DOHH2 (cell line): ENCODE measurements around the gene UNKL.

Experiments
- H3F3A ChIP-seq: fragments of 200-600 bp; sonication (generic), shearing (Covaris generic); 2 replicates; pipeline ENCODE4 v1.6.0; 2016; ENCODE audit warnings: antibody characterized with exemption, mild to moderate bottlenecking; ENCODE audit not compliant: control insufficient read depth, insufficient read depth
- H3K27ac ChIP-seq: fragments of 200-600 bp; sonication (generic); 2 replicates; pipeline ENCODE4 v1.5.1; 2014; ENCODE audit warnings: low read depth, mild to moderate bottlenecking, low read length, moderate library complexity
- H3K27me3 ChIP-seq: fragments of 200-600 bp; sonication (generic); 2 replicates; pipeline ENCODE4 v1.6.1; 2014; ENCODE audit warnings: mild to moderate bottlenecking, low read length, mixed read lengths; ENCODE audit not compliant: control insufficient read depth
- H3K36me3 ChIP-seq: fragments of 200-600 bp; sonication (generic); 2 replicates; pipeline ENCODE4 v1.6.1; 2014; ENCODE audit warnings: mild to moderate bottlenecking, low read length, moderate library complexity, mixed read lengths; ENCODE audit not compliant: control insufficient read depth
- H3K4me1 ChIP-seq: fragments of 200-600 bp; sonication (generic); 2 replicates; pipeline ENCODE4 v1.6.1; 2014; ENCODE audit warnings: mild to moderate bottlenecking, low read length, mixed read lengths; ENCODE audit not compliant: control insufficient read depth
- H3K4me2 ChIP-seq: fragments of 200-600 bp; sonication (generic); 2 replicates; pipeline ENCODE4 v1.6.0; 2014; ENCODE audit warnings: mild to moderate bottlenecking, low read length, moderate library complexity
- H3K4me3 ChIP-seq: fragments of 200-600 bp; sonication (generic); 2 replicates; pipeline ENCODE4 v1.5.1; 2014; ENCODE audit warnings: mild to moderate bottlenecking, low read length, mixed read lengths
- H3K79me2 ChIP-seq: fragments of 200-600 bp; sonication (generic); 2 replicates; pipeline ENCODE4 v1.6.1; 2014; ENCODE audit warnings: mild to moderate bottlenecking, low read length, mixed read lengths; ENCODE audit not compliant: control insufficient read depth
- H3K9me2 ChIP-seq: fragments of 200-600 bp; sonication (generic); replicated peaks from 2 replicates; pipeline ENCODE4 v1.6.1; 2014; ENCODE audit warnings: mild to moderate bottlenecking, low read length, mixed read lengths; ENCODE audit not compliant: control insufficient read depth
- H3K9me3 ChIP-seq: fragments of 200-600 bp; sonication (generic); 2 replicates; pipeline ENCODE4 v1.6.1; 2014; ENCODE audit warnings: antibody characterized with exemption, low read length, mixed read lengths; ENCODE audit not compliant: control insufficient read depth, insufficient read depth
- H4K20me1 ChIP-seq: fragments of 200-600 bp; sonication (generic); 2 replicates; pipeline ENCODE4 v1.6.0; 2014; ENCODE audit warnings: low read depth, mild to moderate bottlenecking, antibody characterized with exemption, low read length, moderate library complexity; ENCODE audit not compliant: control insufficient read depth, insufficient read depth
- CTCF ChIP-seq: fragments of 200-600 bp; sonication (generic); IDR thresholded peaks from one replicate; pipeline ENCODE4 v1.5.1; 2014; ENCODE audit warnings: antibody characterized with exemption, mild to moderate bottlenecking, low read depth, low read length; ENCODE audit not compliant: poor library complexity, severe bottlenecking
- EZH2phosphoT487 ChIP-seq: fragments of 200-600 bp; sonication (generic); IDR thresholded peaks from 2 replicates; pipeline ENCODE4 v1.6.1; 2017; ENCODE audit warnings: borderline replicate concordance, mild to moderate bottlenecking, antibody characterized with exemption, low read length, moderate library complexity, mixed read lengths

The UNKL gene

GRCh38 chr16:1443980-1444729, 29.7 kb upstream of the UNKL start, which contains the start of gene CCDC154:
CCDC154 (minus strand) TSS chr16:1444556; CDS start chr16:1444322, 234 bp downstream.
- Histone ChIP-seq H3K27ac (no peak within 1 kb of the TSS), H4K20me1 (no peaks in the 10 kb centered on the region), H3K9me3 (no peaks in the 10 kb centered on the region), H3K4me1 (no peaks in the 10 kb centered on the region), H3K79me2 (no peaks in the 10 kb centered on the region), H3K27me3 (no peaks in the 10 kb centered on the region), H3F3A (no peaks in the 10 kb centered on the region), H3K9me2 (no peaks in the 10 kb centered on the region), H3K4me3 (no peak within 1 kb of the TSS), H3K4me2 (no peak within 1 kb of the TSS), H3K36me3 (peaks cover 8% of the 10 kb centered on the region; the same call in 1 of the 2 replicates)
- no peak for TF ChIP-seq EZH2phosphoT487
- no peak for TF ChIP-seq CTCF

GRCh38 chr16:1443403-1443973, 29.0 kb upstream of the UNKL start:
- Histone ChIP-seq H3K27ac (no peak overlapping the region), H3K36me3 (peaks cover 8% of the 10 kb centered on the region; the same call in 1 of the 2 replicates), H3K4me3 (no peak overlapping the region), H4K20me1 (no peaks in the 10 kb centered on the region), H3K9me2 (no peaks in the 10 kb centered on the region), H3K27me3 (no peaks in the 10 kb centered on the region), H3K4me1 (no peaks in the 10 kb centered on the region), H3K9me3 (no peaks in the 10 kb centered on the region), H3K4me2 (no peak overlapping the region), H3K79me2 (no peaks in the 10 kb centered on the region), H3F3A (no peaks in the 10 kb centered on the region)
- no peak for TF ChIP-seq CTCF
- no peak for TF ChIP-seq EZH2phosphoT487

GRCh38 chr16:1442697-1443096, 28.2 kb upstream of the UNKL start:
- H3K27ac ChIP-seq: no peak overlapping the region
- no peak for TF ChIP-seq CTCF
- no peaks in the 10 kb centered on the region for H3K9me3 ChIP-seq
- H3K79me2 ChIP-seq: no peaks in the 10 kb centered on the region
- H3K4me2 ChIP-seq: no peak overlapping the region
- no peaks in the 10 kb centered on the region for H3K27me3 ChIP-seq
- H3K4me3 ChIP-seq: no peak overlapping the region
- no peaks in the 10 kb centered on the region for H3K9me2 ChIP-seq
- no peaks in the 10 kb centered on the region for H3K4me1 ChIP-seq
- H4K20me1 ChIP-seq: no peaks in the 10 kb centered on the region
- peaks cover 1% of the 10 kb centered on the region; the same call in 1 of the 2 replicates for H3K36me3 ChIP-seq
- no peaks in the 10 kb centered on the region for H3F3A ChIP-seq
